Lower lobe of right lung (tissue), 2 donors: ENCODE results near the gene IL1RAP. TPM values are rescaled to one million over a fixed set of nuclear protein-coding genes. Genes with fewer than 3 reads are reported as not detected.

ENCODE experiments used
- ATAC-seq, 2 donors: fragments of 200-7000 bp; cut with Tn5 transposase; one replicate each; pipeline ENCODE4 v1.9.1; 2020 to 2022; ENCODE audit warnings: mild to moderate bottlenecking in 2 of 2, moderate library complexity in 2 of 2
- DNase-seq: peaks from one replicate; pipeline ENCODE4 v3.0.0-alpha.2; 2020
- H3K27ac ChIP-seq: fragments of 200-600 bp; one replicate; pipeline ENCODE4 v1.8.0; 2022
- H3K27me3 ChIP-seq: fragments of 200-600 bp; one replicate; pipeline ENCODE4 v1.8.0; 2022; ENCODE audit warnings: low read depth
- H3K36me3 ChIP-seq: fragments of 200-600 bp; one replicate; pipeline ENCODE4 v1.8.0; 2022; ENCODE audit warnings: mild to moderate bottlenecking
- H3K4me1 ChIP-seq: fragments of 200-600 bp; one replicate; pipeline ENCODE4 v1.8.0; 2022
- H3K4me3 ChIP-seq: fragments of 200-600 bp; one replicate; pipeline ENCODE4 v1.8.0; 2022; ENCODE audit warnings: mild to moderate bottlenecking
- H3K9me3 ChIP-seq: fragments of 200-600 bp; one replicate; pipeline ENCODE4 v1.8.0; 2022
- CTCF ChIP-seq: fragments of 200-600 bp; IDR thresholded peaks from one replicate; pipeline ENCODE4 v1.8.0; 2022; ENCODE audit warnings: antibody characterized with exemption, mild to moderate bottlenecking
- intact Hi-C: fragments of 100-400 bp; cut with DNase I; formaldehyde crosslinking; loops from one replicate; pipeline ENCODE4 v1.11.0; 2022
- total RNA-seq: library from RNA; stranded (reverse); fragmentation: NEBNext Ultra II Directional; extraction: Animal tissue kit (Norgen Biotek cat#: 25700); gene quantifications from one replicate; pipeline ENCODE4 v1.2.1, GENCODE V29; 2021
- donor health status: DM: no; HTN: yes; CAD: no; lungs with severe emphysema.

The IL1RAP gene
- total RNA-seq, 1 donor from 2014 or later = 26.8 TPM

- H3K27me3 ChIP-seq = no peaks in the 10 kb centered on the region
- no peaks in the 10 kb centered on the region for H3K9me3 ChIP-seq
- no peak for TF ChIP-seq CTCF
- no peak overlapping the region for H3K4me3 ChIP-seq
- no peak for DNase-seq
- intact Hi-C loops = no loop called here
- peak; percentile 53 to 70 for ATAC-seq
- no peak overlapping the region for H3K27ac ChIP-seq
- H3K36me3 ChIP-seq = no peaks in the 10 kb centered on the region
- peaks cover 21% of the 10 kb centered on the region for H3K4me1 ChIP-seq
These were observed 180.6 kb downstream of the IL1RAP start for GRCh38 chr3:190694335-190695001.

- TF ChIP-seq CTCF = no peak
- no peaks in the 10 kb centered on the region for H3K9me3 ChIP-seq
- intact Hi-C loops = no loop called here
- ATAC-seq = peak in 1 of 2 donors; percentile 22
- no peaks in the 10 kb centered on the region for H3K36me3 ChIP-seq
- no peaks in the 10 kb centered on the region for H3K27me3 ChIP-seq
- no peak for DNase-seq
- no peak overlapping the region for H3K27ac ChIP-seq
- H3K4me3 ChIP-seq = no peak overlapping the region
- peaks cover 21% of the 10 kb centered on the region for H3K4me1 ChIP-seq
These were observed 181.3 kb downstream of the IL1RAP start for GRCh38 chr3:190695225-190695624.

- peak in 1 of 2 donors; percentile 47 for ATAC-seq
- no peaks in the 10 kb centered on the region for H3K36me3 ChIP-seq
- no peak overlapping the region for H3K27ac ChIP-seq
- H3K4me3 ChIP-seq = no peak overlapping the region
- DNase-seq = no peak
- H3K4me1 ChIP-seq = peaks cover 21% of the 10 kb centered on the region
- H3K9me3 ChIP-seq = no peaks in the 10 kb centered on the region
- no peak for TF ChIP-seq CTCF
- intact Hi-C loops = no loop called here
- H3K27me3 ChIP-seq = no peaks in the 10 kb centered on the region
These were observed 182.1 kb downstream of the IL1RAP start for GRCh38 chr3:190695994-190696393.

- H3K36me3 ChIP-seq = no peaks in the 10 kb centered on the region
- no peak for DNase-seq
- TF ChIP-seq CTCF = peak; percentile 56
- peaks cover 21% of the 10 kb centered on the region for H3K4me1 ChIP-seq
- no peaks in the 10 kb centered on the region for H3K27me3 ChIP-seq
- H3K27ac ChIP-seq = no peak overlapping the region
- intact Hi-C loops = no loop called here
- H3K9me3 ChIP-seq = no peaks in the 10 kb centered on the region
- H3K4me3 ChIP-seq = no peak overlapping the region
- peak; percentile 56 to 68 for ATAC-seq
These were observed 183.1 kb downstream of the IL1RAP start for GRCh38 chr3:190696777-190697501.

GRCh38 chr3:190697502-190697830, 183.6 kb downstream of the IL1RAP start:
- H3K36me3 ChIP-seq = no peaks in the 10 kb centered on the region
- no peaks in the 10 kb centered on the region for H3K9me3 ChIP-seq
- ATAC-seq (no peak), DNase-seq (no peak)
- H3K4me3 ChIP-seq = no peak overlapping the region
- H3K27me3 ChIP-seq = no peaks in the 10 kb centered on the region
- intact Hi-C loops = no loop called here
- peaks cover 21% of the 10 kb centered on the region for H3K4me1 ChIP-seq
- TF ChIP-seq CTCF = no peak
- no peak overlapping the region for H3K27ac ChIP-seq
